Coronary artery (tissue), 2 donors: Measurements from ENCODE around the gene CKLF.

Experiments
- DNase-seq: peaks from one replicate; pipeline ENCODE4 v3.0.0-alpha.2; 2017; ENCODE audit warnings: low spot score
- H3K27ac ChIP-seq, 2 donors: fragments of 200-600 bp; sonication (generic); one replicate each; pipeline ENCODE4 v1.5.1; 2016 to 2019
- H3K4me3 ChIP-seq: fragments of 200-600 bp; sonication (generic); 2 replicates; pipeline ENCODE4 v1.5.1; 2016; ENCODE audit warnings: mild to moderate bottlenecking, moderate library complexity
- CTCF ChIP-seq: fragments of 200-600 bp; sonication (generic); IDR thresholded peaks from one replicate; pipeline ENCODE4 v1.5.1; 2019; ENCODE audit warnings: antibody characterized with exemption

The CKLF gene

GRCh38 chr16:66515596-66516508 is 36.5 kb upstream of the CKLF start:
- Histone ChIP-seq H3K27ac (peak overlapping the region; percentile 92 to 99), H3K4me3 (peak overlapping the region; percentile 37)
- DNase-seq, result peak; percentile 82
- peak; percentile 38 for TF ChIP-seq CTCF

- DNase-seq, result no peak
- no peak for TF ChIP-seq CTCF
- H3K4me3 ChIP-seq, result peak overlapping the region; percentile 37
Observed at GRCh38 chr16:66516509-66516807, 35.9 kb upstream of the CKLF start.

GRCh38 chr16:66516808-66517585 is 35.4 kb upstream of the CKLF start:
- peak overlapping the region; percentile 92 to 99 for H3K27ac ChIP-seq
- peak; percentile 98 for DNase-seq
- peak overlapping the region; percentile 63 for H3K4me3 ChIP-seq
- no peak for TF ChIP-seq CTCF

More at GRCh38 chr16:66516509-66516807, 35.9 kb upstream of the CKLF start:
- peak overlapping the region; percentile 92 to 99 for H3K27ac ChIP-seq

GRCh38 chr16:66517586-66518263 is 34.7 kb upstream of the CKLF start:
- peak; percentile 74 for DNase-seq
- no peak for TF ChIP-seq CTCF
- H3K4me3 ChIP-seq, result peak overlapping the region; percentile 63

GRCh38 chr16:66519482-66520373 is 32.6 kb upstream of the CKLF start:
- no peak for DNase-seq
- Histone ChIP-seq H3K4me3 (no peak overlapping the region), H3K27ac (peak overlapping the region; percentile 8 to 84)
- no peak for TF ChIP-seq CTCF

More at GRCh38 chr16:66517586-66518263, 34.7 kb upstream of the CKLF start:
- peak overlapping the region; percentile 92 to 99 for H3K27ac ChIP-seq

GRCh38 chr16:66520406-66521170 is 31.8 kb upstream of the CKLF start:
- DNase-seq, result no peak
- H3K4me3 ChIP-seq, result no peak overlapping the region
- TF ChIP-seq CTCF, result no peak
- H3K27ac ChIP-seq, result peak overlapping the region; percentile 8 to 84
